GM19463 (cell line): Measurements from ENCODE around the gene FYTTD1.
A peak's percentile ranks its signal among the peaks of the same experiment; 100 is the strongest.

Experiments
- ATAC-seq: cut with Tn5 transposase; IDR thresholded peaks from one replicate; pipeline ENCODE4 v1.9.1; 2021; ENCODE audit warnings: mild to moderate bottlenecking, moderate library complexity; ENCODE audit not compliant: unreplicated experiment

The FYTTD1 gene

GRCh38 chr3:197833930-197834715, 84.4 kb downstream of the FYTTD1 start:
- peak; percentile 42 for ATAC-seq

GRCh38 chr3:197835509-197835908, 85.8 kb downstream of the FYTTD1 start:
- no peak for ATAC-seq

GRCh38 chr3:197836244-197836643, 86.6 kb downstream of the FYTTD1 start:
- no peak for ATAC-seq
